ENCODE measurements around the gene STAP2.

STAP2 gene

DNA sequence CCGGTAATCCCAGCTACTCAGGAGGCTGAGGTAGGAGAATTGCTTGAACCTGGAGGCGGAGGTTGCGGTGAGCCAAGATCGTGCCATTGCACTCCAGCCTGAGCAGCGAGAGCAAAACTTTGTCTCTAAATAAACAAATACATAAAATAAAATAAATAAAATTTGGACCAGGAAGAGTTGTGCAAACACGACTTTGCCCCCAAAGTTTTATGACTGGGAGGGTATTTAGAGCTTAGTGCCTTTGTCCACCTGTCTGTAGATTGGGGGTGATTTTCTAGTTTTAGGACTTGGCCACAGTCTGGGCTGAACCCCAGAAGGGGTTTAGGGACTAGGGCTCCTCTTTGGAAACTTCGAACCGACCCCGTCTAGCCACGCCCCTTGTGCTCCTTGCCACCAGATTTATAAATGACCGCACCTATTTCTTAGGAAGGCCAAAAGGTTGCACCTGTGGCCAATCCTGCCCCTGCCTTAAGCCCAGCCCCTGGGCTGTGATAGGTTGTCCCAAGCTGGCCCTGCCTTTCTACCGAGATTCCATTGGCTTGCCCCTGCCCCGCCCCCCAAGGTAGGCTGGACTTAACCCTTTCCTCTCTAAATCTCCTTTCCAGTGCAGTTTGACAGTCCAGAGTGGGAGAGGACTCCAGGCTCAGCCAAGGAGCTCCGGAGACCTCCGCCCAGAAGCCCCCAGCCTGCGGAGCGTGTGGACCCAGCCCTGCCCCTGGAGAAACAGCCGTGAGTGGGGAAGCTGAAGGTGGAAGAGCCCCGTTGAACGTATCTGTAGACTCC lies 54.3 kb downstream of the STAP2 start:
- no peaks in the 10 kb centered on the region for H3K27me3 ChIP-seq (ENCODE audit: insufficient read depth, low read length)
- no peak overlapping the region for H3K9ac ChIP-seq (ENCODE audit: low read length)
- H3K9me3 ChIP-seq (ENCODE audit: low read length) = no peaks in the 10 kb centered on the region
- H3K4me3 ChIP-seq (ENCODE audit: low read depth, low read length, poor library complexity, severe bottlenecking) = no peak overlapping the region
- H4K20me1 ChIP-seq (ENCODE audit: insufficient read depth, low read length) = no peaks in the 10 kb centered on the region
- H3K79me2 ChIP-seq (ENCODE audit: insufficient read depth, low read length) = no peaks in the 10 kb centered on the region
- H3K27ac ChIP-seq (ENCODE audit: low read depth, low read length, poor library complexity, severe bottlenecking) = no peak overlapping the region
- TF ChIP-seq, protein P1, sequence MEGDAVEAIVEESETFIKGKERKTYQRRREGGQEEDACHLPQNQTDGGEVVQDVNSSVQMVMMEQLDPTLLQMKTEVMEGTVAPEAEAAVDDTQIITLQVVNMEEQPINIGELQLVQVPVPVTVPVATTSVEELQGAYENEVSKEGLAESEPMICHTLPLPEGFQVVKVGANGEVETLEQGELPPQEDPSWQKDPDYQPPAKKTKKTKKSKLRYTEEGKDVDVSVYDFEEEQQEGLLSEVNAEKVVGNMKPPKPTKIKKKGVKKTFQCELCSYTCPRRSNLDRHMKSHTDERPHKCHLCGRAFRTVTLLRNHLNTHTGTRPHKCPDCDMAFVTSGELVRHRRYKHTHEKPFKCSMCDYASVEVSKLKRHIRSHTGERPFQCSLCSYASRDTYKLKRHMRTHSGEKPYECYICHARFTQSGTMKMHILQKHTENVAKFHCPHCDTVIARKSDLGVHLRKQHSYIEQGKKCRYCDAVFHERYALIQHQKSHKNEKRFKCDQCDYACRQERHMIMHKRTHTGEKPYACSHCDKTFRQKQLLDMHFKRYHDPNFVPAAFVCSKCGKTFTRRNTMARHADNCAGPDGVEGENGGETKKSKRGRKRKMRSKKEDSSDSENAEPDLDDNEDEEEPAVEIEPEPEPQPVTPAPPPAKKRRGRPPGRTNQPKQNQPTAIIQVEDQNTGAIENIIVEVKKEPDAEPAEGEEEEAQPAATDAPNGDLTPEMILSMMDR (IDR thresholded peaks at IDR 0.05; ENCODE audit: low read length) = no peak
- no peak for TF ChIP-seq EZH2 (IDR thresholded peaks at IDR 0.05; ENCODE audit: borderline replicate concordance, low read length)
- H3K36me3 ChIP-seq (ENCODE audit: insufficient read depth, low read length) = no peaks in the 10 kb centered on the region
- no peak overlapping the region for H2AFZ ChIP-seq (ENCODE audit: low read length)
- H3K4me2 ChIP-seq (ENCODE audit: low read length) = no peak overlapping the region
- no peaks in the 10 kb centered on the region for H3F3A ChIP-seq (ENCODE audit: insufficient read depth, low read length)
- no peaks in the 10 kb centered on the region for H3K4me1 ChIP-seq (ENCODE audit: insufficient read depth, low read length, severe bottlenecking)
- H3K9me2 ChIP-seq (ENCODE audit: low read depth, low read length) = no peaks in the 10 kb centered on the region

DNA sequence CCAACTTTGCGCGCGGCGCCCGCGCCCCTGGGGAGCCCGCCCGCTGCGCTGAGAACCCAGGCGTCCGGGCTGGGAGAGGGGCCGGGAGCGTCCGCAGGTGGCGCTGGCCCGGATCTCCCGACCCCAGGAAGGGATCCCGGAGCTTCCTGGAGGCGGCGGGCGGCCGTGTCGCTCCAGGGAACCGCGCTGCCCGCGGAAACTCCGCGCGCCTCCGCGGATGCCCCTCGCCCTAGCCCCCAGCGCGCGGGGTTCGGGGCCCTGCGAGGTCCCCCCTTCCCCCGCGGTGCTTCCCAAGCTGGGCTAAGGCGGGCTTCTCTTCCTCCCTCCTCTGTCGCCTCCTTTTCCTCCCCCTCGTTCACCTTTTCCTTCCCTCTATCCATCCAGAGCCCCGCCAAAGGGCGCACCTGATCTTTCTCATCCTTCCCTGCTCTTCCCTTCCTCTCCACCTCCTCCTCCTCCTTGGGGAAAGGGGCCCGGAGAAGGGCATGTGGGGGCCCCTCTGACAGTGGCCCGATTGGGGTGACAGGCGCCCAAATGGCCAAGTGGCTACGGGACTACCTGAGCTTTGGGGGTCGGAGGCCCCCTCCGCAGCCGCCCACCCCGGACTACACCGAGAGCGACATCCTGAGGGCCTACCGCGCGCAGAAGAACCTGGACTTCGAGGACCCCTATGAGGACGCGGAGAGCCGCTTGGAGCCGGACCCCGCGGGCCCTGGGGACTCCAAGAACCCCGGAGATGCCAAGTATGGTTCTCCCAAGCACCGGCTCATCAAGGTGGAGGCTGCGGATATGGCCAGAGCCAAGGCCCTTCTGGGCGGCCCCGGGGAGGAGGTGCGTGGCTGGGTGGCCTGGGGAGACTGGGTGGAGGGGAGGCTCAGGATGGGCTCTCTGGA lies 58.9 kb downstream of the STAP2 start:
- no peak overlapping the region for H3K4me3 ChIP-seq (ENCODE audit: low read depth, low read length, poor library complexity, severe bottlenecking)
- no peaks in the 10 kb centered on the region for H3K79me2 ChIP-seq (ENCODE audit: insufficient read depth, low read length)
- no peaks in the 10 kb centered on the region for H3K4me1 ChIP-seq (ENCODE audit: insufficient read depth, low read length, severe bottlenecking)
- H3K4me2 ChIP-seq (ENCODE audit: low read length) = no peak overlapping the region
- no peaks in the 10 kb centered on the region for H3K27me3 ChIP-seq (ENCODE audit: insufficient read depth, low read length)
- H3K36me3 ChIP-seq (ENCODE audit: insufficient read depth, low read length) = no peaks in the 10 kb centered on the region
- H3K9me2 ChIP-seq (ENCODE audit: low read depth, low read length) = no peaks in the 10 kb centered on the region
- no peak for TF ChIP-seq EZH2 (IDR thresholded peaks at IDR 0.05; ENCODE audit: borderline replicate concordance, low read length)
- TF ChIP-seq, protein P1 (IDR thresholded peaks at IDR 0.05; ENCODE audit: low read length) = no peak
- H3K9ac ChIP-seq (ENCODE audit: low read length) = no peak overlapping the region
- H3F3A ChIP-seq (ENCODE audit: insufficient read depth, low read length) = no peaks in the 10 kb centered on the region
- H3K27ac ChIP-seq (ENCODE audit: low read depth, low read length, poor library complexity, severe bottlenecking) = no peak overlapping the region
- no peaks in the 10 kb centered on the region for H3K9me3 ChIP-seq (ENCODE audit: low read length)
- no peaks in the 10 kb centered on the region for H4K20me1 ChIP-seq (ENCODE audit: insufficient read depth, low read length)
- H2AFZ ChIP-seq (ENCODE audit: low read length) = no peak overlapping the region

DNA sequence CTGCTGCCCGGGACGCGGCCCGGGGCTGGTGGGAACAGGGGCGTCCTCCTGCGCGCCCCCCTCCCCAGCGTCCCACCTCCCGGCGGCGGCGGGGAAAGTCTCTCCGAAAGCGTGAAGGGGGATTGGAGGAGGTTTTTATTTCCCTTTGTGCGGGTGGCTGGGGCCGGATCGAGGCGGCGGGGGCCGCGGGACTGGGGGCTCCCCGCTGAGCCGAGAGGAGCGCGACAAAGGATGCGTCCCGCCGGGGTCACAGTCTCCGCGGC lies 59.4 kb downstream of the STAP2 start:
- Histone ChIP-seq H2AFZ (ENCODE audit: low read length) (no peak overlapping the region), H4K20me1 (ENCODE audit: insufficient read depth, low read length) (no peaks in the 10 kb centered on the region)

More for the DNA sequence above, 59.4 kb downstream of the STAP2 start:
- no peaks in the 10 kb centered on the region for H3K4me1 ChIP-seq (ENCODE audit: insufficient read depth, low read length, severe bottlenecking)
- TF ChIP-seq, protein P1 (IDR thresholded peaks at IDR 0.05; ENCODE audit: low read length) = no peak
- no peak for TF ChIP-seq EZH2 (IDR thresholded peaks at IDR 0.05; ENCODE audit: borderline replicate concordance, low read length)
- H3F3A ChIP-seq (ENCODE audit: insufficient read depth, low read length) = no peaks in the 10 kb centered on the region
- H3K4me3 ChIP-seq (ENCODE audit: low read depth, low read length, poor library complexity, severe bottlenecking) = no peak overlapping the region
- no peak overlapping the region for H3K4me2 ChIP-seq (ENCODE audit: low read length)
- H3K79me2 ChIP-seq (ENCODE audit: insufficient read depth, low read length) = no peaks in the 10 kb centered on the region
- H3K36me3 ChIP-seq (ENCODE audit: insufficient read depth, low read length) = no peaks in the 10 kb centered on the region
- no peaks in the 10 kb centered on the region for H3K9me3 ChIP-seq (ENCODE audit: low read length)
- H3K27me3 ChIP-seq (ENCODE audit: insufficient read depth, low read length) = no peaks in the 10 kb centered on the region
- H3K9me2 ChIP-seq (ENCODE audit: low read depth, low read length) = no peaks in the 10 kb centered on the region
- H3K27ac ChIP-seq (ENCODE audit: low read depth, low read length, poor library complexity, severe bottlenecking) = no peak overlapping the region
- no peak overlapping the region for H3K9ac ChIP-seq (ENCODE audit: low read length)
